Endothelial cell of umbilical vein (primary cell): ENCODE data around the gene PCSK9. TPM values are rescaled to one million over a fixed set of nuclear protein-coding genes. Genes with fewer than 3 reads are reported as not detected.

Source experiments
- BruUV-seq: library from RNA; stranded (reverse); fragments of 400-500 nt; replicated peaks from 2 replicates; lab custom pipeline; 2021; lab: Mats Ljungman, UMichigan
- CTCF ChIA-PET: fragments of 300-600, 350-600 bp; sonication (Branson Sonifier 250); formaldehyde crosslinking; loops from one replicate; lab custom pipeline; 2021; ENCODE audit warnings: antibody characterized with exemption, inconsistent platforms; lab: Charles Lee
- POLR2A ChIA-PET: fragments of 300-600, 350-600 bp; sonication (Branson Sonifier 250); formaldehyde crosslinking; loops from one replicate; lab custom pipeline; 2021; ENCODE audit warnings: antibody characterized with exemption, inconsistent platforms; lab: Charles Lee
- DNase-seq: peaks from one replicate; pipeline ENCODE4 v3.0.0-alpha.2; 2011; ENCODE audit warnings: low read depth, low spot score
- FAIRE-seq: peaks from 2 replicates; lab custom pipeline; 2011; peaks lifted over from hg19 to GRCh38; lab: Jason Lieb, UNC
- H2AFZ ChIP-seq: 2 replicates; pipeline ENCODE4 v1.6.0; 2012; ENCODE audit warnings: low read depth, low read length, control low read depth, inconsistent platforms
- H3K27ac ChIP-seq: 2 replicates; pipeline ENCODE4 v1.5.1; 2011; ENCODE audit warnings: low read depth, mild to moderate bottlenecking, control low read depth, low read length, moderate library complexity; ENCODE audit not compliant: insufficient read depth
- H3K27me3 ChIP-seq, 2 experiments: 2 replicates each; pipeline versions ENCODE4 v1.6.0 to v1.6.1; 2011; ENCODE audit warnings: low read length in 2 of 2, mixed read lengths in 1 of 2; ENCODE audit not compliant: control insufficient read depth in 2 of 2, insufficient read depth in 2 of 2
- H3K36me3 ChIP-seq, 2 experiments: 2 replicates in 1 of 2; 3 replicates in 1 of 2; pipeline ENCODE4 v1.5.1; 2011; ENCODE audit warnings: low read length in 2 of 2, mild to moderate bottlenecking in 1 of 2, moderate library complexity in 1 of 2; ENCODE audit not compliant: control insufficient read depth in 2 of 2, insufficient read depth in 2 of 2; ENCODE audit errors: extremely low read depth in 1 of 2
- H3K4me1 ChIP-seq: 3 replicates; pipeline ENCODE4 v1.5.1; 2011; ENCODE audit warnings: mild to moderate bottlenecking, low read length; ENCODE audit not compliant: control insufficient read depth, insufficient read depth; ENCODE audit errors: extremely low read depth
- H3K4me2 ChIP-seq: 2 replicates; pipeline ENCODE4 v1.6.1; 2011; ENCODE audit warnings: low read length, control low read depth, mixed read lengths; ENCODE audit not compliant: insufficient read depth
- H3K4me3 ChIP-seq, 3 experiments: fragments of 200-600 bp in 1 of 3; sonication (generic), shearing (Covaris generic) in 1 of 3; replicated peaks in 1 of 3; 2 replicates each; pipeline ENCODE4 v1.5.1; 2011 to 2016; ENCODE audit warnings: control low read depth in 3 of 3, low read length in 3 of 3, mild to moderate bottlenecking in 2 of 3, inconsistent platforms in 1 of 3, low read depth in 1 of 3, moderate library complexity in 1 of 3; ENCODE audit not compliant: insufficient read depth in 1 of 3
- H3K79me2 ChIP-seq: 2 replicates; pipeline ENCODE4 v1.6.0; 2012; ENCODE audit warnings: low read length, inconsistent platforms; ENCODE audit not compliant: control insufficient read depth, insufficient read depth
- H3K9ac ChIP-seq: replicated peaks from 2 replicates; pipeline ENCODE3; 2011; ENCODE audit warnings: low read length, control low read depth; ENCODE audit not compliant: insufficient read depth; ENCODE audit errors: extremely low read depth
- H3K9me1 ChIP-seq: replicated peaks from 3 replicates; pipeline ENCODE4 v1.6.0; 2011; ENCODE audit warnings: mild to moderate bottlenecking, low read length; ENCODE audit not compliant: control insufficient read depth, insufficient read depth; ENCODE audit errors: extremely low read depth
- H3K9me3 ChIP-seq: replicated peaks from 2 replicates; pipeline ENCODE4 v1.5.1; 2012; ENCODE audit warnings: low read length, inconsistent platforms; ENCODE audit not compliant: control insufficient read depth, insufficient read depth
- H4K20me1 ChIP-seq: replicated peaks from 2 replicates; pipeline ENCODE3; 2011; ENCODE audit warnings: mild to moderate bottlenecking, low read length; ENCODE audit not compliant: control insufficient read depth, insufficient read depth; ENCODE audit errors: extremely low read depth
- CTCF ChIP-seq, 2 donors: IDR thresholded peaks; 1 replicate in 1 of 2; 2 replicates in 1 of 2; pipeline ENCODE4 v1.5.1; 2011; ENCODE audit warnings: low read length in 2 of 2, mild to moderate bottlenecking in 2 of 2, moderate library complexity in 2 of 2, control low read depth in 1 of 2, inconsistent platforms in 1 of 2, low read depth in 1 of 2; ENCODE audit not compliant: insufficient read depth in 1 of 2; ENCODE audit errors: extremely low read depth in 1 of 2
- EZH2 ChIP-seq: IDR thresholded peaks from 2 replicates; pipeline ENCODE4 v1.6.1; 2012; ENCODE audit warnings: borderline replicate concordance, low read depth, mild to moderate bottlenecking, moderate library complexity, low read length, inconsistent platforms; ENCODE audit not compliant: severe bottlenecking
- FOS ChIP-seq: IDR thresholded peaks from 2 replicates; pipeline ENCODE4 v1.6.1; 2011; ENCODE audit warnings: mild to moderate bottlenecking, low read length, moderate library complexity, borderline replicate concordance; ENCODE audit not compliant: insufficient read depth
- JUN ChIP-seq: IDR thresholded peaks from 2 replicates; pipeline ENCODE4 v1.6.1; 2011; ENCODE audit warnings: borderline replicate concordance, low read depth; ENCODE audit not compliant: insufficient read length, insufficient read depth
- MAX ChIP-seq: IDR thresholded peaks from 2 replicates; pipeline ENCODE4 v1.6.1; 2011; ENCODE audit not compliant: insufficient read depth, insufficient read length
- MYC ChIP-seq: IDR thresholded peaks from one replicate; pipeline ENCODE4 v1.6.1; 2011; ENCODE audit warnings: mild to moderate bottlenecking, low read depth, low read length
- POLR2A ChIP-seq: IDR thresholded peaks from 2 replicates; pipeline ENCODE4 v1.6.1; 2012; ENCODE audit warnings: low read depth, mild to moderate bottlenecking, control low read depth, low read length
- POLR2AphosphoS5 ChIP-seq: IDR thresholded peaks from 2 replicates; pipeline ENCODE4 v1.6.1; 2012; ENCODE audit warnings: low read depth, mild to moderate bottlenecking, control low read depth, low read length, moderate library complexity; ENCODE audit not compliant: insufficient read depth
- dilution Hi-C: fragments of 300-500 bp; cut with MboI; formaldehyde crosslinking; loops from one replicate; pipeline ENCODE4 v1.15.0; 2019; ENCODE audit warnings: low sequenced_read_pairs; ENCODE audit not compliant: extremely low pct_ligation_motif_present
- intact Hi-C: fragments of 100-400 bp; cut with micrococcal nuclease; formaldehyde crosslinking; loops from one replicate; pipeline ENCODE4 v1.10.0; 2022
- polyA plus RNA-seq, 4 experiments: library from polyadenylated mRNA; depleted of rRNA in 3 of 4; stranded (reverse) in 3 of 4; unstranded in 1 of 4; fragments of >200 nt; gene quantifications; 2 replicates each; pipeline versions ENCODE4 v1.2.1 to v1.2.3, GENCODE V29; 2011 to 2012; ENCODE audit warnings: missing spikeins in 1 of 4
- total RNA-seq: library from RNA; stranded (reverse); gene quantifications from 2 replicates; pipeline ENCODE4 v1.2.3, GENCODE V29; 2021

PCSK9 gene
- total and polyA plus RNA-seq, 2 donors (not counting 3 experiments of a cell fraction or from before 2014, with no cell fraction given) = 0.17 to 0.35 TPM

- Histone ChIP-seq H3K27ac (no peak overlapping the region), H3K4me2 (no peak overlapping the region), H4K20me1 (no peaks in the 10 kb centered on the region), H3K9me3 (no peaks in the 10 kb centered on the region), H3K4me3 (no peak overlapping the region), H3K27me3 (no peaks in the 10 kb centered on the region), H3K9ac (no peak overlapping the region), H3K9me1 (no peaks in the 10 kb centered on the region), H2AFZ (no peak overlapping the region), H3K79me2 (no peaks in the 10 kb centered on the region), H3K4me1 (no peaks in the 10 kb centered on the region), H3K36me3 (no peaks in the 10 kb centered on the region)
- FAIRE-seq = no peak
- TF ChIP-seq POLR2AphosphoS5 (no peak), MAX (no peak), POLR2A (no peak), JUN (no peak), CTCF (IDR thresholded peaks at IDR 0.05; ENCODE audit: extremely low read depth in 1 of 2, insufficient read depth in 1 of 2, low read depth in 1 of 2, low read length in 2 of 2) (no peak), MYC (no peak), EZH2 (no peak), FOS (no peak)
- POLR2A ChIA-PET = no interaction called here
- dilution Hi-C loops (no loop called here), intact Hi-C loops (no loop called here)
- CTCF ChIA-PET = no interaction called here
- no TSS peak for BruUV-seq
- DNase-seq = no peak
Observed at GRCh38 chr1:55057270-55057955, 18.1 kb downstream of the PCSK9 start.
